Dendritic cell treated with granulocyte-macrophage colony-stimulating factor and Interleukin-4, amounts not matched to agents 40 ng/mL and 50 ng/mL, for 4 days (primary cell): ENCODE results near the gene RBMS3.

Experiments used
- H3K27ac Mint-ChIP-seq: one replicate; pipeline ENCODE4 v1.8.0; 2022; ENCODE audit warnings: mild to moderate bottlenecking, mixed read lengths
- H3K27me3 Mint-ChIP-seq: one replicate; pipeline ENCODE4 v1.8.0; 2022; ENCODE audit warnings: mild to moderate bottlenecking, mixed read lengths
- H3K36me3 Mint-ChIP-seq: one replicate; pipeline ENCODE4 v1.8.0; 2022; ENCODE audit warnings: low read depth, mixed read lengths
- H3K4me1 Mint-ChIP-seq: one replicate; pipeline ENCODE4 v1.8.0; 2022; ENCODE audit warnings: low read depth, mixed read lengths
- H3K4me3 Mint-ChIP-seq: one replicate; pipeline ENCODE4 v1.8.0; 2022; ENCODE audit warnings: mild to moderate bottlenecking, moderate library complexity, mixed read lengths
- H3K9me3 Mint-ChIP-seq: one replicate; pipeline ENCODE4 v1.8.0; 2022; ENCODE audit warnings: mixed read lengths
- intact Hi-C: fragments of 100-400 bp; cut with micrococcal nuclease; formaldehyde crosslinking; loops from one replicate; pipeline ENCODE4 v1.15.0; 2022

RBMS3 gene

DNA sequence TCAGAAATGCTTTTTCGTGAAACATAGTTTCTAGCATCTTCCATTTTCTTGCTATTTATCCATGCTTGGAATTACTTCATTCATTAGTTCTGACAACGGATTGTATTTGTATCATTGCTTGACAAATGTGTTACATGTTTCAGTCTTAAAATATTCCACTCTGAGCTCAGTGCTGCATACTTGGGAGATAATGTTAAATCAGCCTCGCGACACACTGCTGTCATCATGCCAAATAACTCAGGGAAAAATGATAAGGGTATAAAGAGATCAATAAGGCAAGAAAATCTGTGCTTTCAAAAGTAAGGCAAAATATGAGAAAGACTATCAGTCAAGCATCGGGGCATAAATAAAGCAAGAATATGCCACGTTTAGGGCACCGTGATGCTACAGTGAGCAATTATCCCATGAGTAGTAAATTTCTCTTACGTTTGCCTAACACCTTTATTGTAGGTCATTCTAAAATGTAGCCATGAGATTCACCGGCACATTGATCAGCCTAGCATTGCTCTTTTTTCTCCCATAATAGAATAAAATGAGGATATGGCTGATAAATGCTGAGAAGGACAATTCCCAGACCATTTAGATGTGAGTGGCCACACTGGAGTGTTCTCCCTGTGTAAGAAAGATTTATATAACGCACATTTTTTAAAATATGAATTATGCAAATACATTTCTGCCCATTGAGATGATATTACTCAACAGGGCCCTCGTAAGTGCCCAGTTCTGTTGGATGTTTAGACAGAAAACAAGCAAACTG is 133.8 kb downstream of the RBMS3 start:
- H3K9me3 Mint-ChIP-seq: no peaks in the 10 kb centered on the region
- H3K36me3 Mint-ChIP-seq: no peaks in the 10 kb centered on the region
- no peak overlapping the region for H3K27ac Mint-ChIP-seq
- intact Hi-C loops: no loop called here
- H3K4me3 Mint-ChIP-seq: no peak overlapping the region
- no peaks in the 10 kb centered on the region for H3K27me3 Mint-ChIP-seq
- H3K4me1 Mint-ChIP-seq: no peaks in the 10 kb centered on the region

DNA sequence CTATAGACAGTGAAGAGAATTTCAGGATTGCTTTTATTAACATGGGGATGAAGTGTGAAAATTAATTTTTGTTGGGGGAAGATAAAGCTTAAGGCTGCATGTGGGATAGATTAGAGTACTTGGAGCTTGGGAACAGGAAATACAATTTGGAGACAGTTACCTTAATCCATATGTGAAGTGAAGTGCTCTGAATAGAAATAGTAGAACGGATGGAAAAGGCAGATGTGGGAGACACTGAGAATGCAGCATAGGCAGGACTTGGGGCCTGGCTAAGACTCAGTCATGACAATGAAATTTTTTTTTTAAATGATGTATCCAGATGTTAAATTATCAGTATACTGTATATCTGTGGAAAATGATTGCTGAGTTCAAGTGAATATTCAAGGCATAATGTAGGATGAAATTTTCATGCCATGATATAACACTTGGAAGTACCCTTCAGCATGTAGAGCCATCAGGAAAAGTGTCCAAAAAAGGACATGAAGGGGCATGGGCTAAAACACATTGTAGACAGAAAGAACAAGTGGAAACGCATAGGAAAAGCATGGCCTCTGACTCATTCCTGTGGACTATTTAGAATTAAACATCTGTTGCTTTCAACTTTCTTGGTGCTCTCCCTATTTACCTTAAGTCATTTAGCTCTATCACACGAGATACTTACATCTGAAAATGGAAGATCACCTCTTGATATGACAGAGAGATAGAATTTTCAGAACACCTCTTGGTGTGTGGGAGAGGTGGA is 134.8 kb downstream of the RBMS3 start:
- Mint-ChIP-seq H3K4me3 (no peak overlapping the region), H3K9me3 (no peaks in the 10 kb centered on the region), H3K4me1 (no peaks in the 10 kb centered on the region), H3K27ac (no peak overlapping the region), H3K27me3 (no peaks in the 10 kb centered on the region), H3K36me3 (no peaks in the 10 kb centered on the region)
- intact Hi-C loops: no loop called here

DNA sequence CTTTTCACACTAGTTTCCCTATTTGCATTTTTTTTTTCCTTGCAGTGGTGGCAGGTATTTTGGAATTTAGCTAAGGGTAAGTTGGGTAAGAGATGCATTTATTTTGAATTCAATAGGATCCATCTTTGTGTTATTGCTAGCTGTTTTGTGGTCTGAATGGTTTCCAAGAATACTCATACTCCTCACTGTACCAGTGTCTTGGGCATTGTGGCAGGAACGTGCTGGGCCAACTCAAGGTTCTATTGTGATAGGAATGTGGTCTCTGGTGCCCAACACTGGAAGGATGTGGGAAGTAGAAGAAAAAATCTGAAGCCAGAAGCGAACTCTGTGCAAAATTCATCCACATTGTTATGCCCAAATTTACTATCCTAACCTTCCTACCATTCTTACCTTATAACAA is 135.6 kb downstream of the RBMS3 start:
- H3K27ac Mint-ChIP-seq: no peak overlapping the region
- H3K36me3 Mint-ChIP-seq: no peaks in the 10 kb centered on the region
- no peaks in the 10 kb centered on the region for H3K9me3 Mint-ChIP-seq
- no peaks in the 10 kb centered on the region for H3K4me1 Mint-ChIP-seq
- no peaks in the 10 kb centered on the region for H3K27me3 Mint-ChIP-seq
- H3K4me3 Mint-ChIP-seq: no peak overlapping the region
- intact Hi-C loops: no loop called here

DNA sequence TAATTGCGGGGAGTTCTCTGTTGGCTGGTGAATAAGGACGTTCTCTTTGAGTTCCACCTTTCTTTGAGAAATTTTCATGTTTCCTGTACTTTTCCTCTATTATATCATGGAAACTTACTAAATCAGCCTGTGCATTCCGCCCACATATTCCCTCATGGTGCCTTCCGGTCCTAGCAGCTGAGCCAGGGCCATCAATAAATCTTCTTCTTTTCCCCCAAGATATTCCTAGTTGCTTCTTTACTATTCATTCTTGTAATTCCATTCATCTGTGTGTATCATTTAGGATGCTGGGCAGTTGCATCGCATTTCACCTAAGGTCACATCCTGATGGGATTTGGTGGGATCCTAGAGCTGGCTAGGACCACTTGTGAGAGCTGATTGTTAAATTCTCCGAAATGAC is 139.2 kb downstream of the RBMS3 start:
- Mint-ChIP-seq H3K9me3 (no peaks in the 10 kb centered on the region), H3K27ac (no peak overlapping the region), H3K27me3 (no peaks in the 10 kb centered on the region), H3K4me3 (no peak overlapping the region), H3K4me1 (no peaks in the 10 kb centered on the region), H3K36me3 (no peaks in the 10 kb centered on the region)
- intact Hi-C loops: no loop called here

DNA sequence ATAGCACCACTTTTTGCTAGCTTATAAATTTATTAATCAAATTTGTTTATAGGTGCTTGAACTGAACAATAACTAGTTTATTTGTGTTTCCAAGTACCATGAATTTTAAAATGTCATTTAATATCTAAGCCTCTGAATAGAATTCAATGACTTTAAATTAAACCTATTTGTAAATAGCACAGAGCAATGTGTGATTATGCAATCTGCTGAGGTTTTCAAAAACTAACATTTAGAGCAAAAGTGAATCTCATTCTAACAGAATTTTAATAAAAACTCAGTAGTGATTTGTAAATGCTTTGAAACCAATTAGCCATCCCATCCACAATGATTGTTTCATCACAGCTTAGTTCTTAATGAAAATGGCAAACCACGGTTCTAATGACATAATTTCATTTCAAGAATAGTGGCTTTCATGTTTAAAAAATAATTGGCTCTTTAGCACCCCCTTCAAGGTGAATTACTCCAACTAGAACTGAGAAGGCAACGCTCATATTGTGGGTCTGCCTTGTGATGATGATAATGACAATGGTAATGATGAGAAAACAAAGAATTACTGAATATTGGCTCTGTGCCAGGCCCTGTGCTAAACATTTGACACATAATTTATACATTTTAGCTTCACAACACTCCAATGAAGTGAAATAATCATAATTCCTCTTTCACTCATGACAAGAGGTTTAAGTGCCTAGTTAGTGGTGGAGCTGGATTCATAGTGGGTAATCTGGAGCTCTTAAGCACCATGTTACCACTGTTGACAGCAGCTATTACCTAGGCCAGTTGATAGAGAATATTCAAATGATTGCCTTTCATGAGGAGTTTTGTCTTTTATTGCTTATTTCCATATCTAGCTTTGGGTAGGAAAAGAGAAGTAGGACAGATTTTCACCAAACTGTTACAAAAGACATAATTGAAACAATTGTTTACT is 145.7 kb downstream of the RBMS3 start:
- H3K27me3 Mint-ChIP-seq: no peaks in the 10 kb centered on the region
- H3K9me3 Mint-ChIP-seq: no peaks in the 10 kb centered on the region
- no peak overlapping the region for H3K4me3 Mint-ChIP-seq
- no peaks in the 10 kb centered on the region for H3K4me1 Mint-ChIP-seq
- no peak overlapping the region for H3K27ac Mint-ChIP-seq
- intact Hi-C loops: no loop called here
- H3K36me3 Mint-ChIP-seq: no peaks in the 10 kb centered on the region

DNA sequence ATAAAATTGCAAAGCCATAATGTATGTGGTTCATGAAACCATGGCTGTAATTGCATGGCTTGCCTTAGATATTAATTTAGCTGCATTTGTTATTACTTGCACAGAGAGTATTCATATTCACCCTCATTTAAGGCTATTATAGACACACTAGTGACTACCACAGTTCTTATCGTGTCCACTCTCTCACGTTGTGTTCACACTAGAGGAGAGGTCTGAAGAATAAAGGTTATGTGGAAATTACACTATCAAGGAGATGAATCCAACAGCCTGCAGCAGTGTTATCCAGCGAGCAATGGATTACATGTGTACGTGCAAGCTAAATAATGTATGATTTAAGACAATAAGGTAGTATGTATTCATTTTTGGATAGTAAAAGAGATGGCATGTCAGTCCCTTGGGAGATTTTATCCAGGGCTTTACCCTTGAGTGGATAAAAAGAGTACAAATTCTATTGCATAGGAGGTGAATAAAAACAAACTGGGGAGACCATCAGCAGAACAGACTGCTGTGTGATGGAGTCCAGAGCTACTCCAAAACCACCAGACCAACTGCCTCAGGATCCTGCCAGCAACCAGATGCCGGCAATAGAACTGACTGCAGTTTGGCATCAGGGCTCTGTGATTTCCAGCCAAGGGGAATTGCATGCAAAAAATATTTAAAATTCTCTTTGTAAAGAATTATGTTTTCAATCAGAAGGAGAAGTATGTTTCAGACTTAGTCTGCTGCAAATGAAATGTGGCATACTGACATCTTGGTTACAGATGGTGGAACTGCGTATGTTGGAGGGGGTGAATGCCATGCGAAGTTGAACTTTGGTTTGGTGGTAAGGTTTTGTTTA is 146.6 kb downstream of the RBMS3 start:
- Mint-ChIP-seq H3K36me3 (no peaks in the 10 kb centered on the region), H3K9me3 (no peaks in the 10 kb centered on the region), H3K4me1 (no peaks in the 10 kb centered on the region), H3K27me3 (no peaks in the 10 kb centered on the region), H3K27ac (no peak overlapping the region), H3K4me3 (no peak overlapping the region)
- intact Hi-C loops: no loop called here

DNA sequence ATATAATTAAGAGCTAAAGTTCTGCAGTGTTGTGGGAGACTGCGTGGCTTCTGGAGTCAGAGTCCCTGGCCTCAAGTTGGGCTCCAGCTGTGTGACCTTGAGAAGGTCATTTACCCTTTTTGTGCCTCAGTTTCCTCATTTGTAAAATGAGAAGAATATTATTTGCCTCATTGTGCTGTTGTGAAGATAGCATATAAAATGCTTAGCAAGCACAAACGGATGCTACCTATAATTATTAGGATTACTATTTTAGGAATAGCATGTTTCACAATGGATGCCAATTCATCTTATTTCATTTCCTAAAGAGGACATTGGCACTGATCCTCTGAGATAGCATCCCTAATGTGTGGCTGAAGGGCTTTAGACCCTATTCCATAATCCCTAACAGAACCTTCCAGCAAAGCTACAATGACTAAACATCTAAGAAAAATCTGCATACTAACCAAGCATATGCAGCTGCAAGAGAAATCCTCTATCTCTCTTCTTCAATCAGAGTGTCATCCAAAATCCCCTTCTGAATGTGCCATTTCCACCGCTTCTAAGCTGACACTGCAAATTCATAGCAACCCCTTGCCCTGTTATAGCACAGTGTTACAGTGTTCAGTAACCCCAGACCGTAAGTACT is 148.3 kb downstream of the RBMS3 start:
- Mint-ChIP-seq H3K4me1 (no peaks in the 10 kb centered on the region), H3K9me3 (no peaks in the 10 kb centered on the region), H3K36me3 (no peaks in the 10 kb centered on the region), H3K4me3 (no peak overlapping the region), H3K27ac (no peak overlapping the region), H3K27me3 (no peaks in the 10 kb centered on the region)
- intact Hi-C loops: no loop called here

DNA sequence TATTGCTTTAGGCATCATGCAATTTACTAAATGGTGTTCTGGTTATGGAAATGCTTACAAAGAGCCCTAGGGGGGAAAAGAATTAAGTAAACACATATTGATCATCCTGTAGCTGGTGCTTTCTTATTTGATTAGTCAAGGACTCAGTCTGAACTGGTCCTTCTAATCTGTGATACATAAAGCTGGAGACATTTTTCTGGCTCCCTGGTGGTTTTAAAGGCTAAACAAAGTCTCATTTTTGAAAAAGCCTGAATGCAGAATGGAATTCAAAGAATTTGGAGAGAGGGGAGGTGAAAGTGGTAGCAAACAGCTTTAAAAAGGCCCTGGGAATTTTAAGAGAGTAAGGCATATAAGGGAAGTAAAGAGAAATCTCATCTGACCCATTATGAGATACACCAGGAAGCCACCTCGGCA is 149.7 kb downstream of the RBMS3 start:
- Mint-ChIP-seq H3K27ac (no peak overlapping the region), H3K4me1 (no peaks in the 10 kb centered on the region), H3K9me3 (no peaks in the 10 kb centered on the region), H3K4me3 (no peak overlapping the region), H3K27me3 (no peaks in the 10 kb centered on the region), H3K36me3 (no peaks in the 10 kb centered on the region)
- intact Hi-C loops: no loop called here

DNA sequence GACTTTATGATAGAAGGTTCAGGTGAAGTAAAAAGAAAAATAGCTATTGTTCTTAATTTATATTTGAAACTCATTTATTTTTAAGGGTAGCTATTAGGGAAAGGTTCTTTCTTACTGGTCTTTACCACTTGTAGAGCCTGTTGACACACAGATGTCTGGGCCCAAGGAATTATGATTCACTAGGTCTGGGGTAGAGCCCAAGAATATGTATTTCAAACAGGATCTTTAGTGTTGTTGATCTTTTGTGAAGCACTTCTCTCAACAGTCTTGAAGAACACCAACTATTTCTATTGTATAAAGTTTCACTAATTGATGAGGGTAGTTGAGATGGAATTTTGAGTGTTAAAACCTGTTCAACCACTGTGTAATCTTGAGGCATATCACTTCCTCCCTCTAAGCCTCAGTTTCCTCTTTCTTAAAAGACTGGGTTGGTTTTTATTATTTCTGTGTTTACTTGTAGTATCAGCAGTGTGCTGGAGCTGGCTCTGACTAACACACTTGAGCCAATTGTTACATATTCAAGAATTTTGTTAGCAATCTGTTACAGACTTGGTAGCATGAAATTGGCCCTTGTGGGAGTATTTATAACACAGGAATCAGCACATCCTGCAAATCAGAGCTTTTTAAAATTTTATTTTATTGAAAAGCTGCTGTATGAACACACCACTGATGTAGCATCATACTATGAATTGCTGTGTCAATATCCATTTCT is 155.9 kb downstream of the RBMS3 start:
- H3K4me1 Mint-ChIP-seq: no peaks in the 10 kb centered on the region
- H3K27ac Mint-ChIP-seq: no peak overlapping the region
- H3K9me3 Mint-ChIP-seq: no peaks in the 10 kb centered on the region
- intact Hi-C loops: no loop called here
- H3K36me3 Mint-ChIP-seq: no peaks in the 10 kb centered on the region
- peaks cover 2% of the 10 kb centered on the region for H3K27me3 Mint-ChIP-seq
- H3K4me3 Mint-ChIP-seq: no peak overlapping the region

DNA sequence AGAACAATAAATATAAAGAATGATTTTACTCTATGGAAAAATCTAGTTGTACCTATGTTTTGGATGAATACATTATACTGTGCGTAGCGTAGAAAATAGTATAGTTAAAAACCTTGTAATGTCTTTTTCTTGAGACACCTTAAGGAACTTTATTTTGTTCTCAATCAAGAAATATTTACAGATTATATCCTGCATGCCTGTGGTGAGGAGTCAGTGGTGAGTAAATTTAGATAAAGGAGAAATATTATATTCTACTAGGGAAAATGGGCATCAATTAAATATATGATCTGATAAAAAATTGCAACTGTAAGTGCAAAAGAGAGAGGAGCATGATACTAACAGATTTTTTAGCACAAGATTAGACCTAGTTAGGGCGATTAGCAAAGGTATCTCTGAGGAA is 157.7 kb downstream of the RBMS3 start:
- Mint-ChIP-seq H3K9me3 (no peaks in the 10 kb centered on the region), H3K27me3 (peaks cover 2% of the 10 kb centered on the region), H3K4me1 (no peaks in the 10 kb centered on the region), H3K36me3 (no peaks in the 10 kb centered on the region), H3K4me3 (no peak overlapping the region), H3K27ac (no peak overlapping the region)
- intact Hi-C loops: no loop called here

DNA sequence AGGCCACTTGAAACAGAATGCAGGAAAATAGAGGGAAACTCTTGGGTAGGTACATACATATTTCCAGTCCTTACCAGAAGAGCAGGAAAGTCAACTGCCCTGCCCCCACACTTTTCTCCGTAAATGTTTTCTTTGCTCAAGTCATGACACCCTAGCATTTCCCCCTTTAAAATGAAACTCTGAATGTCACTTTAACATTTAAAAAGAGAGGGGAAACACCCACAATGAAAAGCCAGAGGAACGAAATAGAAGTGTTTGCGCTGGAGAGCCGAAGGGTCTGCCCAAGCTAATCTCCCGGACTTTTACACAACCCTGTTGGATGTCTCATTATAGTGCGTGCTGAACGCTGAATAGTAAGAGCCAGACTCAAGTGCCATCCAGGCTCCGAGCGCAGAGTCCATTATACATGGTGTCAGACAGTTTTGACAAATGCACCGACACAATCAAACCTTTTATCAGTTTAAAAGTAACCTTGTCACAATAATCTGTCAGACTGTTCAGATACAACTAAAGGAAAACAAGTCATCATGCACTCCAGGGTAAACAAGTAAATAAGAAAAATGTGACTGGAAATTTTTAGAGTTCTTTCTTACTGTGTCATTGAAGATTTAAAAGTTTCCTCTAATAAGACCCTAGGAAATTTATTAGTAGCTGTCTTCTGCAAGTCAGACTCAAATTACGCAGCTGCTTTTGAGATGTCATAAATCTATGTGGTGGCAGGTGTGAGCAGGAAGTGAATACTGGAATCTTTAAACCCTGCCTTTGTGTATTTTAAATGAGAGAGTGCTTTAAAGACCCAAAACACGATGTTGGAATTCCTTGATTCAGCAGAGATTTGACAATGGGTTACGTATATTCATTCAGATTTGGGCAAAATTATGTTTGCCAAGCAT is 159.8 kb downstream of the RBMS3 start:
- Mint-ChIP-seq H3K36me3 (no peaks in the 10 kb centered on the region), H3K9me3 (no peaks in the 10 kb centered on the region), H3K4me3 (no peak overlapping the region), H3K27ac (no peak overlapping the region), H3K4me1 (no peaks in the 10 kb centered on the region), H3K27me3 (peaks cover 2% of the 10 kb centered on the region)
- intact Hi-C loops: no loop called here

DNA sequence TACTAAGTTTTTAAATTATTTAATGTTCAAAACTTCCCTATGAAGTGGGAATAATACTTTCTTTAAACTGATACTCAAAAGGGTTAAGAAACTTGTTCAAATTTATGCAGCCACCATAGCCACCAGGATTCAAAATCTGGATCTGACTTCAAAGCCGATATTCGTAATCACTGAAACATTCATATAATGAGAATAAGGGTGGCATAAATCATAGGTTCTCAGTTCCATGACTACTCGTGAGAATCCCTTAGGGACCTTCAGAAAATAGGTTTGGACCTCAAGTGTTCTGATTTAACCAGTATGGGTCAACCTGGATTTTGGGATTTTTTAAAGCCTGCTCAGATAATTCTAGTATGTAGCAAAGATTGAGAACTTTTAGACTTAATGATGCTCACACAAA is 160.6 kb downstream of the RBMS3 start:
- H3K27me3 Mint-ChIP-seq: peaks cover 2% of the 10 kb centered on the region
- H3K27ac Mint-ChIP-seq: no peak overlapping the region
- no peak overlapping the region for H3K4me3 Mint-ChIP-seq
- no peaks in the 10 kb centered on the region for H3K36me3 Mint-ChIP-seq
- no peaks in the 10 kb centered on the region for H3K9me3 Mint-ChIP-seq
- intact Hi-C loops: no loop called here
- no peaks in the 10 kb centered on the region for H3K4me1 Mint-ChIP-seq
